ENCODE data around the gene CROT. TPM values are rescaled to one million over a fixed set of nuclear protein-coding genes. Genes with fewer than 3 reads are reported as not detected.
A peak's percentile ranks its signal among the peaks of the same experiment; 100 is the strongest.

CROT gene
- total RNA-seq = 5.6 and 8.2 TPM in 2 replicates

- DNase-seq (ENCODE audit: low read depth) = peak; percentile 36
- no peak for TF ChIP-seq CTCF (conservative IDR thresholded peaks at IDR 0.05; ENCODE audit: low read depth, low read length)
- H3K4me3 ChIP-seq (ENCODE audit: low read depth, low read length) = peak within 1 kb of the TSS; percentile 89
Measured at GRCh38 chr7:87345166-87345927, at the start of gene CROT. Gene CROT, plus strand, starts transcription at chr7:87345664. Its CDS starts 3,405 bp downstream, at chr7:87349069.

- no peak for TF ChIP-seq CTCF (conservative IDR thresholded peaks at IDR 0.05; ENCODE audit: low read depth, low read length)
- no peak overlapping the region for H3K4me3 ChIP-seq (ENCODE audit: low read depth, low read length)
- no peak for DNase-seq (ENCODE audit: low read depth)
Measured at GRCh38 chr7:87300756-87301155, 44.7 kb upstream of the CROT start.

GRCh38 chr7:87310790-87311419 lies 34.6 kb upstream of the CROT start:
- no peak overlapping the region for H3K4me3 ChIP-seq (ENCODE audit: low read depth, low read length)
- no peak for TF ChIP-seq CTCF (conservative IDR thresholded peaks at IDR 0.05; ENCODE audit: low read depth, low read length)
- DNase-seq (ENCODE audit: low read depth) = no peak

- no peak for DNase-seq (ENCODE audit: low read depth)
- no peak overlapping the region for H3K4me3 ChIP-seq (ENCODE audit: low read depth, low read length)
- TF ChIP-seq CTCF (conservative IDR thresholded peaks at IDR 0.05; ENCODE audit: low read depth, low read length) = peak; percentile 100
Measured at GRCh38 chr7:87312215-87312865, 33.1 kb upstream of the CROT start.

GRCh38 chr7:87316097-87316700 lies 29.3 kb upstream of the CROT start:
- no peak for DNase-seq (ENCODE audit: low read depth)
- TF ChIP-seq CTCF (conservative IDR thresholded peaks at IDR 0.05; ENCODE audit: low read depth, low read length) = no peak
- H3K4me3 ChIP-seq (ENCODE audit: low read depth, low read length) = no peak overlapping the region

- DNase-seq (ENCODE audit: low read depth) = peak; percentile 26
- TF ChIP-seq CTCF (conservative IDR thresholded peaks at IDR 0.05; ENCODE audit: low read depth, low read length) = no peak
- H3K4me3 ChIP-seq (ENCODE audit: low read depth, low read length) = no peak overlapping the region
Measured at GRCh38 chr7:87316846-87317552, 28.5 kb upstream of the CROT start.
